Activated T-helper 17 cell treated with anti-CD3 and anti-CD28 coated beads, Interleukin-2, amount 50 U/mL, for 72 hours (primary cell): ENCODE measurements around the gene CNGB1. TPM values are rescaled to one million over a fixed set of nuclear protein-coding genes. Genes with fewer than 3 reads are reported as not detected.

ENCODE experiments used
- ATAC-seq: fragments of 150-1000 bp; cut with Tn5 transposase; replicated peaks from 2 replicates; pipeline ENCODE4 v1.10.0; 2021; ENCODE audit warnings: mild to moderate bottlenecking, moderate library complexity
- H3K27ac Mint-ChIP-seq: one replicate; pipeline ENCODE4 v1.8.0; 2022; ENCODE audit warnings: mixed read lengths
- H3K27me3 Mint-ChIP-seq: one replicate; pipeline ENCODE4 v1.8.0; 2022; ENCODE audit warnings: mixed read lengths
- H3K36me3 Mint-ChIP-seq: one replicate; pipeline ENCODE4 v1.8.0; 2022; ENCODE audit warnings: low read depth, mild to moderate bottlenecking, mixed read lengths
- H3K4me1 Mint-ChIP-seq: one replicate; pipeline ENCODE4 v1.8.0; 2022; ENCODE audit warnings: mixed read lengths
- H3K4me3 Mint-ChIP-seq: one replicate; pipeline ENCODE4 v1.8.0; 2022; ENCODE audit warnings: mild to moderate bottlenecking, mixed read lengths
- H3K9me3 Mint-ChIP-seq: one replicate; pipeline ENCODE4 v1.8.0; 2022; ENCODE audit warnings: mixed read lengths
- total RNA-seq, 2 donors: library from RNA; stranded (reverse); gene quantifications; one replicate each; pipeline ENCODE4 v1.2.3, GENCODE V29; 2022

CNGB1 gene
- total RNA-seq, 2 donors from 2014 or later, result not detected

DNA sequence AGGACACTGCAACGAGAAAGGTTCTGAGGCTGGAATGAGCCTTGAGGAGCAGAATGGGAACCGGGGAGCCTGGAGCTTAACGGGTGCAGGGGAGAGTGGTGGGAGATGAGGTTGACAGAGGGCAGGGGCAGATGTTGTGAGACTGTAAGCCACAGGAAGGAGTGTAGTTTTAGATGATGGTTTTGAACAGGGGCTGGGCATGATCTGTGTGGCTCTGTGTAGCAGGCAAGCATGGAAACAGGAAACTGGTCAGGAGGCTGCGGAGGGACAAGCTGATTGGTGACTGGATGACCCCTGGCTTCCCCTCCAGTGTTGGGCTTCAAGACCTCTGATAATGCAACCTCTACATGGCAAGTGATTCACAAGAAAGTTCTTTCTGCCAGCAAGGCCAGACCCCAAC is 1.4 kb upstream of the CNGB1 start:
- Mint-ChIP-seq H3K27ac (no peak overlapping the region), H3K9me3 (no peaks in the 10 kb centered on the region), H3K27me3 (peaks cover 4% of the 10 kb centered on the region), H3K4me1 (no peaks in the 10 kb centered on the region), H3K36me3 (no peaks in the 10 kb centered on the region), H3K4me3 (no peak overlapping the region)
- ATAC-seq, result no peak

DNA sequence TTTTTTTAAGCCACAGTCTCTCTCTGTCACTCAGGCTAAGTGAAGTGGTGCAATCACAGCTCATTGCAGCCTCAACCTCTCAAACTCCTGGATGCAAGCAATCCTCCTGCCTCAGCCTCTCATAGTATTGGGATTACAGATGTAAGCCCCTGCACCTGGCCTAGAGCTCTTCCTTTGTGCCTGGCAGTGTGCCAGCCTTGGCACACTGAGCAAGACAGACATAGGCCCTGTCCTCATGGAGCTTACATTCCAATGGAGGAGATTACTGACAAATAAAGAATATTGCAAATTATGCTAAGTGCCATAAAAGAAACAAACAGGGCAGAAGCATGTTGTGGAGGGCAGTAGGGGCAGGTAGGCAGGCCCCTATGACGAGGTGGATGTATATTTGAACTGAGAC is 920 bp upstream of the CNGB1 start:
- H3K36me3 Mint-ChIP-seq, result no peaks in the 10 kb centered on the region
- no peaks in the 10 kb centered on the region for H3K4me1 Mint-ChIP-seq
- H3K27ac Mint-ChIP-seq, result no peak overlapping the region
- no peak for ATAC-seq
- H3K9me3 Mint-ChIP-seq, result no peaks in the 10 kb centered on the region
- peaks cover 4% of the 10 kb centered on the region for H3K27me3 Mint-ChIP-seq
- H3K4me3 Mint-ChIP-seq, result no peak overlapping the region

DNA sequence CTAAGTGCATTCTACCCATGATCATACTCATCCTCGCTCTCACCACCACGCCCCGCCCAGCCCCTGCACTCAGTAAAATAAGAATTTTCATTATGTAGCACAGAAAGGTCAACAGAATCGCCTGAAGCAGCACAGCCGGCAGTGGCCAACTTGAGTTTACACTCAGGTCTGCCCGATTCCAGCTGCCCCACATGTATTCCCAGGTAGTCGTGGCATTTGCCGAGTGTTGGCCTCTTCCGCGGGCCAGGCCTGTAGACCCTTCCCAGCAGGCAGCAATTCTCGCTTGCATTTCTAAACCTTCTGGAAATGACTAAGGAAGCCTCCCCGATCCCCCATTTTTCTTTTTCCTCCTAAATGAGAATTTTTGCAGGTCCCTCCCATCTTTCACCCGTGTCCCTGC is 609 bp downstream of the CNGB1 start:
- Mint-ChIP-seq H3K4me3 (no peak overlapping the region), H3K4me1 (no peaks in the 10 kb centered on the region), H3K27ac (no peak overlapping the region), H3K27me3 (peaks cover 4% of the 10 kb centered on the region), H3K9me3 (no peaks in the 10 kb centered on the region), H3K36me3 (no peaks in the 10 kb centered on the region)
- ATAC-seq, result no peak

DNA sequence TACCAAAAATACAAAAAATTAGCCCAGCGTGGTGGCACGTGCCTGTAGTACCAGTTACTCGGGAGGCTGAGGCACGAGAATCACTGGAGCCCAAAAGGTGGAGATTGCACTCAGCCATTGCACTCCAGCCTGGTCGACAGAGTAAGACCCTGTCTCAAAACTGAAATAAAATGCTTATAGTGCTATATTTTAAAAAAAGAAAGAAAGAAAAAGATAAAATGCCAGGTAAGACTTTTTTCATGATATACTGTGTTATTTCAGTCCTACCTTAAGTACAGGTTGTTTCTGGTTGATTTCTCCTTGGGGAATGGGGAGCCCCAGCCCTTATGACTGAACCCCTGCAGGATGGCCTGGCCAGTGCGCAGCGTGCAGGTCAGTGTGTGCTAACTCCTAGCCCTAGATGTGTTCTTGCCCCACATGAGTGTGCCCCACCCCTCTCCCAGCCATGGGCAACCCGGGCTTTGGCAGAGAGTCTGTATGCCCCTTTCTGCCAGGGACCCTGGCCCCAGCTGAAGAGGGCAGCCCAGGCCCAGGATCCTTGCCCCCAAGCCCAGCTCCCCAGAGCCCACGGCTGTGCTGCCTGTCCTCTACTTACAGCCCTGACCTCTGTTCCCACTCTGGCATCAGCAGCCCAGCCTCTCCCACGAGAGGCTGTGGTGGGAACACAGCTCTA is 1.3 kb downstream of the CNGB1 start:
- H3K36me3 Mint-ChIP-seq, result no peaks in the 10 kb centered on the region

DNA sequence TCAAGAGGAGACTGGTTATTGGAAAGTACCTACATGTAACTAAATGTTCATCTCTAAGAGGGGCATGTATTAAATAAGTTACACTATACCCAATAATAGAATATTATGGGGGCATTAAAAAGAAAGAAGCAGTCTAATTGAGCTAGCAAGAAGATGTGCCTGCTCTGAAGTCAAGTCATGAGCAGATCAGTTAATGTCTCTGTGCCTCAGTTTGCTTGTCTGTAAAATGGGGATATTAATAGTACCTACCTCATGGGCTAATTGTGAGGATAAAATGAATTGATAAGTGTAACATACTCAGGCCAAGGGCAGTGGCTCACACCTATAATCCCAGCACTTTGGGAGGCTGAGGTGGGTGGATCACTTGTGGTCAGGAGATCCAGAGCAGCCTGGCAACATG is 3.0 kb downstream of the CNGB1 start:
- Mint-ChIP-seq H3K27ac (no peak overlapping the region), H3K9me3 (no peaks in the 10 kb centered on the region), H3K27me3 (peaks cover 4% of the 10 kb centered on the region), H3K36me3 (no peaks in the 10 kb centered on the region), H3K4me3 (no peak overlapping the region), H3K4me1 (no peaks in the 10 kb centered on the region)
- no peak for ATAC-seq

More for the DNA sequence above, 1.3 kb downstream of the CNGB1 start:
- ATAC-seq, result no peak
- H3K27me3 Mint-ChIP-seq, result peaks cover 4% of the 10 kb centered on the region
- H3K4me3 Mint-ChIP-seq, result no peak overlapping the region
- no peak overlapping the region for H3K27ac Mint-ChIP-seq
- H3K9me3 Mint-ChIP-seq, result no peaks in the 10 kb centered on the region
- no peaks in the 10 kb centered on the region for H3K4me1 Mint-ChIP-seq

DNA sequence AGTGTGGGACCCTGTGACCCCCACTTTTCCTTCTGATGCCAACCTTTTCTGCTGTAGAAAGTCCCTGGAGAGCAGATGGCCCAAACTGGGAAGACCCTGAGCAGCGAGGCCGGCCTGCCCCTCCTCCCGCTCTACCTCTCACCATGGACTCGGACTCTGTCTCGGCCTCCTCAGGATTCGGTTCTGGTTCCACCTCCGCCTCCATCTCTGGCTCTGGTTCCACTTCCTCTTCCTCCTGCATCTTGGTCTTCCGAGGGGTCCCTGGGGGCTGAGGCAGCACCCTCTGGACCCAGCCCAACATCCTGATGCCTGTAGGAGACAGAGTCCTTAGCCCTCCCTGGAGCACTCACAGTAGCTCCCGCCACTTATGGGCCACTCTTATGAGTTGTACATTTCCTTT is 3.9 kb downstream of the CNGB1 start:
- Mint-ChIP-seq H3K36me3 (no peaks in the 10 kb centered on the region), H3K9me3 (no peaks in the 10 kb centered on the region), H3K27ac (no peak overlapping the region), H3K4me3 (no peak overlapping the region), H3K27me3 (peaks cover 3% of the 10 kb centered on the region), H3K4me1 (no peaks in the 10 kb centered on the region)
- ATAC-seq, result no peak

DNA sequence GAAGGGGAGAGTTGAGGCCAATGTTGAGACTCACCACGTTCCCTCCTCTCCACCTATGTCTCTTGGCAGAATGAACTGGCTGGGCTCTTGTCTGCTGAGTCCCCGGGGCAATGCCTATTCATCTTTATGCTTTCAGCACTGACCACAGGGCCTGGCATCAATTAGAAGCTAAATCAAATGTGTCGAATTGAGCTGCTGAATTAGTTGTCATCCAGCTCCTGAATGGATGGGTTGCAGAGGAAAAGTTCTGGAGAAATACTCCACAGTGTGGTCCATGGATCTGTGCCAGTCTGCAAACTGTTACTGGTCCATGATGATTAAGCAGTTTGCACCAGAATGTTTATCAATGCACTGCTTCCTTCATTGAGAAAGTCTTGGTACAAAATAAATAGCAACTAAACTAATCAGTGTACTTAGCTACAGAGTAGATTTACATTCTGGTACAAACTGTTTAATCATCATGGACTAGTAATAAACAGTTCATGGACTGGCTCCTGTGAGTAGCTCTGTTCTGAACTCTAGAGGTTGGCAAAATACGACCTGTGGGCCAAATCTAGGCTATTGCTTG is 4.6 kb downstream of the CNGB1 start:
- Mint-ChIP-seq H3K4me1 (no peaks in the 10 kb centered on the region), H3K27me3 (no peaks in the 10 kb centered on the region), H3K27ac (no peak overlapping the region), H3K9me3 (no peaks in the 10 kb centered on the region), H3K36me3 (no peaks in the 10 kb centered on the region), H3K4me3 (no peak overlapping the region)
- ATAC-seq, result no peak

DNA sequence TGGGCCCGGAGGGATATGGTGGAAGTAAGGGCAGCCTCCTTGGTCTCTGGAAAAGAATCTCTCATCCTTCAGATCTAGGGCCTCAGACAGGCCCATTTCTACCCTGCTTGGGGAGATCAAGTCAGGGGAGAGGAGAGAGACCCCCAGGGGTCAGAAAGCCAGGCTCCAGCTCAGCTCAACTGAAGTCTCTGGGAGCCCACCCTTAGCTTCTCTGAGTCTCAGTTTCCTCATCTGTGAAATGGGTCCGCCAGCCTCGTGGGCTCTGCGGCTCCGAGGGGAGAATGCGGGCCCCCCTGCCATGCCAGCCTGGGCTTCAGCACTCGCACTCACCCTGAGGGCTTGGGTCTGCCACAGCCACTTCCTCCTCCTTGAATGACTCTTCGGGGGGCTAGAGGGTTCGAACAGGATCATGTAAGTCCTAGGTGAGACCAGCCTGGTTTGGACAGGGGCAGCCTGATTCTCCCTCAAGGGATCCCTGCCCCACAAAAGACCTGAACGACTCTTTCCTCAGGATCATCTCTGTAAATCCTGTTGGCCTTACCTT is 6.7 kb downstream of the CNGB1 start:
- Mint-ChIP-seq H3K36me3 (no peaks in the 10 kb centered on the region), H3K4me3 (no peak overlapping the region), H3K9me3 (no peaks in the 10 kb centered on the region), H3K27me3 (no peaks in the 10 kb centered on the region), H3K4me1 (no peaks in the 10 kb centered on the region), H3K27ac (no peak overlapping the region)
- ATAC-seq, result no peak

DNA sequence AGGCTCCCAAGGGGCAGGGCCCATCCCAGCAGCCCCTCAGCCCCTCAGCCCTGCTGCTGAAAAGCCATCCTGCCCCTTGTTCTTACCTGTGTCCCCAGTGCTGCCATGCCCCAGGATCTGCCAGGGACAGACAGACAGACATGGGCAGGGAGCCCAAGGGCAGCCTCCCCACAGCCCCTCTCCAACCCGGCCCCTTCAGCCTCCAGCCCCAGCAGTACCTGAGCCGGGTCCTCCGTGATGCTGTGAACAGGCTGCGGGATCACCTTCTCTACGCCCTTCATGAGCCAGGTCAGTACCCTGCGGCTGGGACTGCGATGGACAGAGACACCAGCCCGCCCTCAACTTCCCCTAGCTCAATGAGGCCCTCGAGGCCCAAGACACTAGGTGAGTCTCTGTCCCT is 8.2 kb downstream of the CNGB1 start:
- H3K4me1 Mint-ChIP-seq, result no peaks in the 10 kb centered on the region
- no peak overlapping the region for H3K27ac Mint-ChIP-seq
- no peaks in the 10 kb centered on the region for H3K9me3 Mint-ChIP-seq
- no peak for ATAC-seq
- H3K4me3 Mint-ChIP-seq, result no peak overlapping the region
- no peaks in the 10 kb centered on the region for H3K27me3 Mint-ChIP-seq
- no peaks in the 10 kb centered on the region for H3K36me3 Mint-ChIP-seq

DNA sequence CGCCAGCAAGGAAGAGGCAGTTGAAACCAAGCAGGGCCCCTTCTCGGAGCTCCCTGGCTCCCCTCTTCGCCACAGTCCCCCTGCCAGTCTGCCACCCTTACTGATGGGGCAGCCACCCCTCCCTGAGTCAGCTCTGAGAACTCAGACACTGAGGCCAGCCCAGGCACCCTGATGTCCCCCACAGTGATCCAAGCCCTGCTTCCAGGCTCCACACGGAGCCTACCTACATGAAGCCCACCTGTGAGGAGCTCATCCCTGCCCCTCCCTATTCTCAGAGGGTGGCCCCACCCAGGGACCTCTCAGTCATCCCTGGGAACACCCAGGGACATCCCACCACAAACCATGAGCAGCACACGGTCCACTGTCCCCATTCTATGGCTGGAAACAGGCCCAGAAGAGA is 8.9 kb downstream of the CNGB1 start:
- no peaks in the 10 kb centered on the region for H3K4me1 Mint-ChIP-seq
- H3K9me3 Mint-ChIP-seq, result no peaks in the 10 kb centered on the region
- no peak for ATAC-seq
- no peak overlapping the region for H3K4me3 Mint-ChIP-seq
- H3K27ac Mint-ChIP-seq, result no peak overlapping the region
- H3K36me3 Mint-ChIP-seq, result no peaks in the 10 kb centered on the region
- no peaks in the 10 kb centered on the region for H3K27me3 Mint-ChIP-seq

DNA sequence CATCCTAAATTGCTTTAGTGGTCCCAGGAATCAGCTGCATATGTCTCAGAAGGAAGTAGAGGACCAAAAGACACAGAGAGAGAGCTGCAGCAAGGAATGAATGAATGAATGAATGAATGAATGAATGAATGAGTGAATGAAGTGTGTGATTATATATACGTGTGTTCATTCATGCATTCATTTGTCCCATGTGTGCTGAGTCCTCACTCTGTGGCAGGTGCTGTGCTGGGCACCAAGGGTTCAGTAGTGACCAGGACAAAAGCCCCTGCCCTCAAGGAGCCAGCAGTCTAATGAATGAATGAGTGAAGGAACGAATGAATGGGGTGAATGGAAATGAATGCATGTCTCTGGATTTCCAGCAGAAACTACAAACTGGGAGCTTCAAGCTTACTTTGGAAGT is 9.4 kb downstream of the CNGB1 start:
- H3K27ac Mint-ChIP-seq, result no peak overlapping the region
- no peaks in the 10 kb centered on the region for H3K27me3 Mint-ChIP-seq
- H3K4me3 Mint-ChIP-seq, result no peak overlapping the region
- no peak for ATAC-seq
- no peaks in the 10 kb centered on the region for H3K9me3 Mint-ChIP-seq
- no peaks in the 10 kb centered on the region for H3K4me1 Mint-ChIP-seq
- no peaks in the 10 kb centered on the region for H3K36me3 Mint-ChIP-seq

DNA sequence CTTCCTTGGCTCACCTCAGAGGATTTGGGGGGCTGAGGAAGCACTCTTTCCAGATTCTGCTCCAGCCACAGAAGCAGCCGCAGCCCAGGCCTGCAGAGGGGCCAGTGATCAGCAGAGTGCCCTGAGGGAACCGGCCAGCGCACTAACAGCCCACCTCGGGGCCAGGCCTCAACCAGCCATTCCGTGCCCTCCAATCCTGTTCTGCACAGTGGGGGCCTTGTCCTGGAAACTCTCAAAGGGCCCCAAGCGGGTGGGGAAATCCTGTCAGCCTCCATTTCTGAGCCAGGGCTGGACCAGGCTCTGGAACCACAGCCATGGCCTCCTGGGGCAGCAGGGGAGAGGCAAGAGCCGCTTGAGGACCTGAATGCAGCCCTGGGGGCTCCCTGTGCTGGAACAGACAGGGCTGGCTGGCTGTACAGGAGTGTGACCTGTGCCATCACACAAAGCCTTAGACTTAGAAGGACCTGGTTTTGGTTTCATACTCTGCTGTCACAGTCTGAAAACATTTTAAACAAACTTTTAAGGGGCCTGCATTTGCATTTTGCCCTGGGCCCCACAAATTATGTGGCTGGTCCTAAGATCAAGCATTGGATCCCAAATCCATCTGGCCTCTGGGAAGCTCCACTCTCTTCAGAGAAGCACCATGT is 10.0 kb downstream of the CNGB1 start:
- Mint-ChIP-seq H3K4me1 (no peaks in the 10 kb centered on the region), H3K27ac (no peak overlapping the region), H3K4me3 (no peak overlapping the region), H3K36me3 (no peaks in the 10 kb centered on the region), H3K27me3 (no peaks in the 10 kb centered on the region), H3K9me3 (no peaks in the 10 kb centered on the region)
- ATAC-seq, result no peak

DNA sequence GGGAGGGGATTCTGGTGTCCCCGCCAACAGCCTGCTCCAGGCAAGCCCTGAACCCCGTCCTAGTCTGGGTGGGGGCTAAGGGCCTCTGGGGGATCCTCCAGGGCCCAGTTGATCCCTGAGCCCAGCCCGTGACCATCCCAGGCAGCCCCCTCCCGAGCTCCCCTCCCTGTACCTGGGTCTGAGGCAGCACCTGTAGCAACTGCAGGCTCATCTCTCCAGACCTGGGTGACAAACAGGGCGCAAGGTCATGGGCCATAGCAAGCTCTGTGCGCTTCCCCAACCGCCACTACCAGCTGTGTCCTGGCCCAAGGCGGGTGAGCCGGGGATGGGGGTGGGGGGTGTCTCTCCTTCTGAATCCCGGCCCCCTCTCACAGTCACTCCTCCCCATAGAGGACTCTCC is 10.6 kb downstream of the CNGB1 start:
- Mint-ChIP-seq H3K4me3 (no peak overlapping the region), H3K27ac (no peak overlapping the region), H3K9me3 (no peaks in the 10 kb centered on the region), H3K4me1 (no peaks in the 10 kb centered on the region), H3K27me3 (no peaks in the 10 kb centered on the region), H3K36me3 (no peaks in the 10 kb centered on the region)
- no peak for ATAC-seq

DNA sequence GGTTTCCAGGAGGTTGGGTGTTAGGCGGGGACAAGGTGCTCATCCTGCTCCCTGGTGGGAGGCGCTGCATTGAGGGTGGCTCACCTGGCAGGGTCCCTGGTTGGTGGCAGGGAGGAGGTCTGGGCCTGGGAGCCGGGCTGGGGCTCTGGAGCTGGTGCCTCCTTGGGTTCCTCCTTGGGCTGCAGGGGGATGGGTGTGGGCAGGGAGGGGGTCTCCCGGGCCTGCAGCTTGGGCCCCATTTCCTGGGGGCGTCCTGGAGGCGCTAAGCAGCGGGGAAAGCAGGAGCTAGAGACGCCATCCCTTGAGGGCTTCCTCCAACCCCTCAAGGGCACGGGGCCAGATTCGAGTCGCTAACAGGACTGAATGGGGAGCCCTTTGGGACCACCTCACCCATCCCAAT is 11.1 kb downstream of the CNGB1 start:
- Mint-ChIP-seq H3K9me3 (no peaks in the 10 kb centered on the region), H3K4me1 (no peaks in the 10 kb centered on the region), H3K27me3 (no peaks in the 10 kb centered on the region), H3K36me3 (no peaks in the 10 kb centered on the region), H3K27ac (no peak overlapping the region), H3K4me3 (no peak overlapping the region)
- no peak for ATAC-seq

DNA sequence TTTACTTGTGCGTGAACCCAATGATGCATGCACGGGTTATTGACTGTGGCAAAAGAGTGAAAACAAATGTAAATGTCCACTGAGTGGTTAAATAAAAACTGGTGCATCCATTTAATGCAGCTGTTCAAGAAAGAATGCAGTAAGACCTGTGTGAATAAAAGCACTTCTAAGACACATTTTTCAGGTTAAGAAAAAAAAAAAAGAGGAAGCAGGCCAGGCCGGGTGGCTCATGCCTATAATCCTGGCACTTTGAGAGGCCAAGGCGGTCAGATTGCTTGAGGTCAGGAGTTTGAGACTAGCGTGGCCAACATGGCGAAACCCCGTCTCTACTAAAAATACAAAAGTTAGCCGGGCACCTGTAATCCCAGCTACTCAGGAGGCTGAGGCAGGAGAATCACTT is 11.8 kb downstream of the CNGB1 start:
- Mint-ChIP-seq H3K27me3 (no peaks in the 10 kb centered on the region), H3K9me3 (no peaks in the 10 kb centered on the region), H3K27ac (no peak overlapping the region), H3K36me3 (no peaks in the 10 kb centered on the region), H3K4me3 (no peak overlapping the region), H3K4me1 (no peaks in the 10 kb centered on the region)
- ATAC-seq, result no peak
